Right hindlimb (tissue), 1 donor: ENCODE measurements around the gene EPHB1.

Experiments used
- DNase-seq: peaks from one replicate; pipeline ENCODE4 v3.0.0-alpha.2; 2018

EPHB1 gene

GRCh38 chr3:135172191-135172869 is 377.3 kb downstream of the EPHB1 start:
- DNase-seq = no peak

GRCh38 chr3:135175728-135176277 is 380.7 kb downstream of the EPHB1 start:
- no peak for DNase-seq

GRCh38 chr3:135176881-135177280 is 381.8 kb downstream of the EPHB1 start:
- no peak for DNase-seq

GRCh38 chr3:135178566-135178965 is 383.5 kb downstream of the EPHB1 start:
- no peak for DNase-seq

- DNase-seq = no peak
These were observed 386.3 kb downstream of the EPHB1 start for GRCh38 chr3:135181408-135181807.

- no peak for DNase-seq
These were observed 387.4 kb downstream of the EPHB1 start for GRCh38 chr3:135182364-135182998.

GRCh38 chr3:135190658-135191057 is 395.6 kb downstream of the EPHB1 start:
- DNase-seq = no peak

- DNase-seq = no peak
These were observed 396.6 kb downstream of the EPHB1 start for GRCh38 chr3:135191708-135192107.

- no peak for DNase-seq
These were observed 397.9 kb downstream of the EPHB1 start for GRCh38 chr3:135192929-135193328.

GRCh38 chr3:135197246-135197645 is 402.2 kb downstream of the EPHB1 start:
- no peak for DNase-seq

- no peak for DNase-seq
These were observed 402.8 kb downstream of the EPHB1 start for GRCh38 chr3:135197856-135198255.

GRCh38 chr3:135199137-135199536 is 404.1 kb downstream of the EPHB1 start:
- DNase-seq = no peak

- DNase-seq = no peak
These were observed 408.0 kb downstream of the EPHB1 start for GRCh38 chr3:135203026-135203425.

GRCh38 chr3:135213213-135213612 is 418.2 kb downstream of the EPHB1 start:
- DNase-seq = no peak

GRCh38 chr3:135213822-135214221 is 418.8 kb downstream of the EPHB1 start:
- DNase-seq = no peak

GRCh38 chr3:135214400-135214799 is 419.3 kb downstream of the EPHB1 start:
- no peak for DNase-seq

- no peak for DNase-seq
These were observed 420.5 kb downstream of the EPHB1 start for GRCh38 chr3:135215516-135215915.

GRCh38 chr3:135216659-135217058 is 421.6 kb downstream of the EPHB1 start:
- DNase-seq = no peak

GRCh38 chr3:135217730-135218129 is 422.7 kb downstream of the EPHB1 start:
- DNase-seq = no peak

- peak; percentile 47 for DNase-seq
These were observed 423.2 kb downstream of the EPHB1 start for GRCh38 chr3:135218304-135218703.

- DNase-seq = no peak
These were observed 423.7 kb downstream of the EPHB1 start for GRCh38 chr3:135218782-135219181.

GRCh38 chr3:135224815-135225362 is 429.8 kb downstream of the EPHB1 start:
- DNase-seq = no peak

- no peak for DNase-seq
These were observed 431.0 kb downstream of the EPHB1 start for GRCh38 chr3:135226057-135226456.

GRCh38 chr3:135228201-135228600 is 433.1 kb downstream of the EPHB1 start:
- DNase-seq = no peak
